NCI-H446 (cell line): ENCODE measurements around the gene LANCL3.
A peak's percentile ranks its signal among the peaks of the same experiment; 100 is the strongest.

ENCODE experiments used
- DNase-seq, 2 experiments: peaks; one replicate each; lab custom pipeline; 2025; lab: John Stamatoyannopoulos, UW

Gene LANCL3

DNA sequence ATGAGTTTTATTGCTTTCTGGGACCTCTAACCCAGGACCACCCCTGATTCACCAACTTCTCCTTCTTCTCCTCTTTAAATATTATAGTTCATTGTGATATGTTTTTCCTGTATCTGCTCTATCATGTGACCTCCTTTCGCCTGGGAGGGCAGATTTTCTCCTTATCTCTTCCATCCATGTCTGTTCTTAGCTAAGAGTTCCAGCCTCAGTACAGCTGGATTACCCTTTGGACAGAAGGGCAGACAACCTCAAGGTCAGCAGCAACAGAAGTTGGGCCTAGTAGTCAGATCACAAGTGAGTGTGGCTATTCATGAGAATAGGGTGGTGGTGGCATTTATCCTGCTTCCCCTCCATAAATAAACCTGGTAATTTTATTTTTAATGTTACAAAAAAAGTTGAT is 108.4 kb downstream of the LANCL3 start:
- no peak for DNase-seq

DNA sequence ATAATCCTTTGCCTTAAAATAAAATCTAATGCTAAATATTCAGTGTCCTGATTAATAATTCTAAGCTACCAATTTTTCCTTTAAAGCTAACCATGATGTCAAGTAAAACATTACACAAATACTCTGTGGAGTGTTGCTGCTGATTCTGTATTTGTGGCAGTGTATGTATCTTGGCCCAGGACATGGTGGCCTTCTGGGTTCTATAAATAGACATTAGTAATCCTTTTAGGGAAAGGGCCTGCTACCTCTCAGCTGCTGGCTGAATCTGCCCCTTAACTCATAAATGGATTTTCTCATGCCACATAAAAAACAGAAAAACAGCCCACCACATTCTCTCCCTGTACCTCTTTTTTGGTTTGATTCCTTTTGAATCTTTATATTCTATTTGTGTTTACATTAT is 113.0 kb downstream of the LANCL3 start:
- DNase-seq = peak; percentile 19 to 55

DNA sequence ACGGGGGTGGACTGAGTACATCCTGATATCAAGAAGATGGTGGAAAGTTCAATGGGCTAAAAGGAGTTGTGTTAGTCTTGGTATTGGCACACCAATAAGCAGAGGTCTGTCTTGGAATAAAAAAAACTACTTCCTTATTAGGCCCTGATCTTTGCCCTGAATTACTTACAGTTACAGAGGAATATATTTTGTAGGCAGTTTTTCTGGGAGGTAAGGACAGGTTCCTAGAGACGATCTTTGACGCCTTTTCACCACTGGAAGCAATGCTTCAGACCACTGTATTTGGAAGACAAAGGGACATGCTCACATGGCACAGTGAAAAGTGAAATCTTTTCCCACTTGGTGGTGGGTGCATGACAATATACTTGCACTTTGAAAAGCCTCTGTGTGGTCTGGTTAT is 113.5 kb downstream of the LANCL3 start:
- no peak for DNase-seq

DNA sequence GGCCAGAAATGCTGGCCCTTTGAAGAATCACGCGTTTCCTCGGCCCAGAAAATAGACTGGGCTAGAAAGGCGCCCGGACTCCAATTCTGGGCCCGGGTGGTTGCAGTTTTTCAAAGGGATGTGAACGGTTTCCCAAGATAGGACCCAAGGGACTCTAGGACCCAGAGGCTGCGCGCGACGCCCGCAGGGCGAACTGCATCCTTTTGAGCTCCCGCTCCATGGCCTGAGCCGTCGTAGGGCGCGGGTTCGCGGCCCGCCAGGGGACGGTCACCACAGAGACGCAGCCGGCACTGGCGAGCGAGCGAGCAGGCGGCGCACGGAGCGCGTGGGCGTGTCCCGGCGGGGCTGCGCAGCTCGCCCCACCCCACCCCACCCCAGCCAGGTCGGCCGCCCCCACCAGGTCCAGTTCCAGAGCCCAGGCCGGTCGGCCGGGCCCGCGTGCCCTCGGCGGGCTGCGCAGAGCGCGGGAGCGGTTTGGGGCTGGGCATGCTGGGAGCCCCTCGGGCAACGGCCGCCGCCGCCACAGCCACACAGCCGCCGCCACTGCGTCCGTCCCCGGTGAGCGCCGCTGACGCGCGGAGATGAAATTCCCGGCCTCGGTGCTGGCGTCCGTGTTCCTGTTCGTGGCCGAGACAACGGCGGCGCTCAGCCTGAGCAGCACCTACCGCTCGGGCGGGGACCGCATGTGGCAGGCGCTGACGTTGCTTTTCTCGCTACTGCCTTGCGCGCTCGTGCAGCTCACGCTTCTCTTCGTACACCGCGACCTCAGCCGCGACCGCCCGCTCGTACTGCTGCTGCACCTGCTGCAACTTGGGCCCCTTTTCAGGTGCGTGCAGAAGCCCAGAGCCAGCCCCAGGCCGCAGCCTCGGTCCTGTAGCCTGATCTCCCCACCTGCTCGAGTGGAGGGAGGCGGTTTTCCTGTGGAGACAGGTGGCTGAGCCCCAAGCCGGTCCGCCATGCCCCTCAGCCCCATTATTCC is 114.2 kb downstream of the LANCL3 start, which contains the start of gene XK:
TSS of gene XK (plus strand) at position 411 of the 979 bp plus-strand sequence. CDS start at position 582, 171 bp downstream.
- peak; percentile 26 to 77 for DNase-seq

DNA sequence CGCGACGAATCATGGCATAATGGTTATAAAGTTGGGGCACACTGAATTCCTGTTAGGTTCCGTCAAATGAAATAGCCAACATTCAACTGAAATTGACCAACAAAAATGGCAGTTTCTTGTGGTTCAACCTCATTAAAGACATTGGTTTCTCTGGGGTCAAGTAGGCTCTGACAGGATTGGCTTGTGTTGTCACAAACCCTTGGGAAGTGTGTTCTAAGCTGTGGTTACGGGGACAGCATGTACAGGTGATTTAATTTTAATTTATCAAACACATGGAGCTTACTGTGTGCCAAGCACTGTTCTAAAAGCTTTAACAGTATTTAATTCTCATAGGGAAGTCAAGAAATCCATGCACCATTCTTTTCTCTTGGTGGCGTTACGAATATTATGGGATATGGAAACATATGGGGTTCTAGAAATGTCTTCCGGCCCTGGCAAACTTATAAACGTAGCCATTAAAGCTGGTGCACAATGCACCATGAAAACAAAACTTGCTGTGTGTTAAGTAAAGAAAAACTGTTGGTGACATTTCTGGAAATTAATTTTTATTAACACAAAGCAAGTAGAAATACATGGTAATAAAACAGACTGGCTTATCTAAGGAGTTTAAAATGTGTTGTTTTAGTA is 115.0 kb downstream of the LANCL3 start:
- DNase-seq = peak; percentile 17 to 29

DNA sequence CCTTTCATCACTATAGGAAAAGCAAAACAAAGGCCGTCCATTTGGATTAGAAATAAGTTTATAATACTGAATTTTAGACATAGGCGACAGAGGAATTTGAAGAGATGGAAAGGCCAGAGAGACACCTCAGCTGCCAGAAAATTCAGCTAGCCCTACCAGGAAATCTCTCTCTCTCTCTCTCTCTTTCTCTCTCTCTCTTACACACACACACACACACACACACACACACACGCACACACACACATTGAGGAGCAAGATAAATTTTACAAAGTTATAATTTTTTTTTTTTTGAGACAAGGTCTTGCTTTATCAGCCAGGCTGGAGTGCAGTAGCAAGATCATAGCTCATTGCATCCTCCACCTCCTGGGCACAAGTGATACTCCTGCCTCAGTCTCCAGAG is 115.5 kb downstream of the LANCL3 start:
- peak in 1 of 2 experiments; percentile 6 for DNase-seq

DNA sequence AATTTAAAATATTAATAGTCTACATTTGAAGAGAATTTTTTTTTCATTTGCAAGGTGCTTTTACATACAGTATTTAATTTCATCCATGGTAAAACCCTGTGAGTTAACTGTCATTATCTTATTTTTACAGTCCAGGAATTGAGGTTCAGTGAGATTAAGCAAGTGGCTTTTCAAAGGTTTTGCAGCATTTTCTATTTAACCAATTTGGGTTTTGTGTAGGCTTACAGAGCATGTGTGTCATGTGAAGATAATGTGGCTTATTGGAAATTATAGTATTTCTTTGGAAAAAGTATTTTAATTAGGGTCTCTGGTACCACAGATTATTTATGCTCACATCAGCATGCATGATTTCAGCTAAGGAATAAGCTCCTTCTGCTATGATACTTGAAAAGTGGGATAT is 118.7 kb downstream of the LANCL3 start:
- no peak for DNase-seq

DNA sequence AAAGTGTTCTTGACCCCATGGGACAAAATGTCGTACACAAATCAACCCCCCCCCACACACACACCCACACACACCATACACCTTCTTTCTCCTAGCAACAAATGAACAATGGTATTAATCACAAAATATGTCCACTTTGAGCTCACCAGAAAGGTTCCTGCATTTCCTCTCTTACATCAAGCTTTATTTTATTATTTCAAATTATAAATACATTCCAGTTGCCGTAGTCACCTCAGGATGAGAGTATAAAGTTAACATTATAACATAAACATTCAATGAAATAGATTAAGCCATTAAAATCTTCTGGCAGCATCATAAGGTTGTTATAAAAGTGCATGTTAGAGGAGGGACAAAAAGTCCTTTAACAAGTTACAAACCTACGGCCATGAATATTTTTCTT is 121.5 kb downstream of the LANCL3 start:
- no peak for DNase-seq

DNA sequence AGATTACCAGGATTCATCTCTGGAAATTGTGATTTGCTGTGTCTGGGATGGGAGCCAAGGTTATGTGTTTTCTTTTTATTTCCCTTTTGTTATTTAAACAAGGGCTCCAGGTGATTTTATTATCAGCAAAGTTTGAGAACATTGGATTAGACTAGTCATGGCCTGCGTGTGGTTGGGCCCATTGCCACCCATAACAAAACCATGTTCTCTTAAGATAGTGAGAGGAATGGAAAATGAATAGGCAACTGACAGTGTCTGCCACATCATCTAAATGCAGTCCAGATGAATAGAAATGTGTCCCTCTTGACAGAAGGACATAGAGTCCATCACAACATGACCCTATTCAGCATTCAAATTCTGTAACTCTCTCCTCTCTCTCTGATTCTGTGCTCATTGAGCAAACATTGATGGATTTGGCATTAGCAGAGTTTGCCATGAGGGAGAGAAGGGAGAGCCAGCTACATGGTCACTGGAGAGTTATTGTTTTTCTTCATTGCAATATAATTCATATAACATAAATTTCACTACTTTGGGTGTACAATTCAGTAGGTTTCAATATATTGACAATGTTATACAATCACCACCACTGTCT is 125.8 kb downstream of the LANCL3 start:
- DNase-seq = no peak

DNA sequence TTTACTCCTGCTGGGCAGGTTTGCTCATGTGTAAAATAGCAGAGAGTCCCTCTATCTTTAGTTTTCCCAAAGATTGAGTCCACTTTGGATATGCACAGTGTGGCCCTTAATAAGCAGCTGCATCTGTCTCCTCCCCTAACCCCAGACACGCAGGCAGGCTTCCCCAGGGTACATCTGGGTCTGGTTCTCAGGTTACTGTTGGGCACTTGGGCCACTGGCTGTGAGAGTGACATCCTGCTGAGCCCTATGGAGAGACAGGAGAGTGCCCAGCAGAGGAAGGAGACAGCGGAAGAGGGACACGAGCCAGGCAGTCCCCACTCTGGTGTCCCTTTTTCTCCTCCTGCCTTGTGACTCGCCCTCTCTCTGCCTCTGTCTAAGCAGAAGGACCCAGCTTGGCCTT is 130.1 kb downstream of the LANCL3 start:
- DNase-seq = no peak

DNA sequence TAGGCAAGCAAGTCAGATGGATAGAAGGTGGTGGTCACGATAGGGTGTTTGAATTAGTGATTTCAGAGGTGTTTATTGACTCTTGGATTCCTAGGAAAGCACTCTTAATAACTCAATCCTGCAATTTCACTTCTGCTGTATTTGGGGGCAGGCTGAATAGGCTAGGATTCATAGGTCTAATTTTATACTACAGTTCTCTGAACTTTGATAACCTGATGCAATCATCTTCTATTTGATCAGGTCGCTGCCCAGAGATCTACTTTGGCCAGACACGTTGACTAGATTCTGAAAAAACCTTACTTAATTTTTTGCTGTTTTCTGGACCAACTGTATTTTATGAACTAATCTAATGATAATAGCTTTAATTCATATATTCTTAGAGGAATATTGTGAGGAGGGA is 140.5 kb downstream of the LANCL3 start:
- DNase-seq = no peak

DNA sequence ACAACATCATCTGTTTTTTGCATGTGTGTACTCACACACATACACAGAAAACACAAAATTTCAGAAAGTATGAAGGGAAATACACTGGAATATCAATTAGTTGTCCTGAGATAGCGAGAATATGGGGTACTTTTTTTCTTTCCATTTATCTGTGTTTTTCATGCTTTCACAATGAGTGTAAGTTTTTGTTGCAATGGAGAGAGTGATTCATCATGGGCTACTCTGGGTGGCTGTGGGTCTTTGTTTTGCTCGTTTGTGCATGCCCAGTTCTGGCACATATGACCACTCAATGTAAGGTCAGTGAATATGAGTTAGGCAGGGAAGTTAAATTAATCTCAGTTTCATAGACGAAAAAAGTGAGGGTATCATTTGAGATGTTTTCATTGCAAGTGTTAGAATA is 141.0 kb downstream of the LANCL3 start:
- DNase-seq = no peak

DNA sequence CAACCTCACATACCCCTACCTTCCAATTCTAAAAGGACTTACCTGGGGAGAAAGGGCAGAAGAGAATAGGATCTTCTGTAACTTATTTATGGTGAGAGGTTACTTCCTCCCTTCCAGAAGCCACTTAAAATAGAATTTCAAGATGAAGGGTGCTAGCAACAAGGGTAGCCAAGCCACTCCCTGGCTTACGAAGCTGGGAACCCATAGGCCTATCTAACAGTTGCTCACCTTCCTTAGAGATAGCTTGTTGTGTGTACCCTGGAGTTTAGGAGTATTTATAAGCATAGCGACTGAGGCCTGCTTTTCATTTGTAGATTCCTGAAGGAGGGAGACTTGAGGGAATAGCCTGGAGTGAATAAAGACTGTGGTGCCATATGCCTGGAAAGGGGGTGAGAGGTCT is 143.0 kb downstream of the LANCL3 start:
- DNase-seq = no peak

DNA sequence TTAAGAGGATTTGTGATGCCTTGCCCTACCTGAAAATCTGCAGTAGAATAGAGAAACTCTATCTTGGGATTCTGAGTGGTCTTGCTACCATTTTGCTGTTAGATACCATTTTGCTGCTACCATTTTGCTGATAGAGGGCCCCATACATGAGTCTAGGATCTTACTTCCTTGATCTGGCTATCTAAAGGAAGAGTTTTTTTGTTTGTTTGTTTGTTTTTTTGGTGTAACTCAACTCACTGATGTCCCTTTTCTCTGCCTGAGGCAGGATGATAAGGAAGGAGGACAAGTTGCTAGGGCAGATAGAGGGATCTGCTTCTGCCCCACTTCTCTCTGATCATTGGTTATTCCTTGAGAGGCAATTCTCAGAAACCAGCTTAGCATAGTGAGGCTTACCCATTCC is 145.1 kb downstream of the LANCL3 start:
- no peak for DNase-seq

DNA sequence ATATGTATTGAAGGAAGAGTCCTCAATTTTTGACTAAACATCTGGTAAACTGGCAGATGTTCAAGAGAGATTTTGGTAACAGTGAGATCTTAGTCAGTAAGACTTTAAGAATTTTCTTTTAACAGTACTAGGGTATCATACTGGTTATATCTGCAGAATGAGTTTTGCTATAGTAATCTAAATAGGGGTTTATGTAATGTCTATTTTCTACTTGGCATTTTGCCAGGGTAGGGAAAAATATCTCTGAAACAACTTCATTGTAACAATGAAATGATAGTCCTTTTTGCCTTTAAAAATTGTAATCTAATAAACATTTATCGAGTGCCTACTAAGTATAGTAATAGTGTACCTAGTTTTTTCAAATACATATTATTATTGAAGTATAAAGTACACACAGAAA is 146.2 kb downstream of the LANCL3 start:
- peak in 1 of 2 experiments; percentile 3 for DNase-seq

DNA sequence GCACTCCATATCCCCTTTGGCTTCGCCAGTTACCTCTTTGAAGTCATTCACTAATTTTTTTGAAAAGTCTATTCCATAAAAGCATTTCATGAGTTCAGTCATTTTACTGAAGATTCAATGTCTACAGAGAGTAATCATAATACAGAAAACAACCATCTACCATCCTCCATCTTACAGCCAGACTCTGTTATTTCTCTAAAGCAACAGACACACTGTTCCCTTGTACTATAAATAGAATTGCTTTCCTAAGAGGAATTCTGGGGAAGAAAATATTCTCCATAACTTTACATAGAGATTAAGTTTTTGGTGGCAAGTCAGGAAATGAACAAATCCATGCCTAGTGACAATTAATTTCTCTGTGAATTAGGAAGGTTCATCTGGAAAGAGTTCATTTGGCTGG is 151.1 kb downstream of the LANCL3 start:
- DNase-seq = no peak

DNA sequence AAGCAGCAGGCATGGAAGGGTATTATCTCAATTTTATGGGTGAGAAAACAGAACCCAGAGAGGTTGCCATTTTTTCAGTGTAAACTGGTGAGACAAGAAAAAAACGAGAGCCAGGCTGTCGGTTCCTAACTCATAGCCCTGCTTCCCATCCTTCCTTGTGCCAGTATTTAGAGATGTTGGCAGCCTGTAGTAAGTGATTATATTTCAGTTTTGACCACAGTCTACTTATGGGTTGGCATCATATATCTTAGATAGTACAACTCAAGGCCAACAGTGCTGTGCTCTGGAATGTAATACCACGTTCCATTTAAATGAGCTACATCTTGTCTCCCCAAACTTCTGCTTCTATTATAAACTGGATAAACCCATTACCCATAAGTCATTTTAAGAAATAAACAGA is 154.9 kb downstream of the LANCL3 start:
- DNase-seq = no peak
